ES-I3 (cell line): ENCODE results near the gene HEBP1.

Experiments
- H3K36me3 ChIP-seq: 2 replicates; pipeline ENCODE4 v1.6.1; 2013; ENCODE audit warnings: mild to moderate bottlenecking, low read length, control low read depth, moderate library complexity; ENCODE audit not compliant: insufficient read depth
- H3K4me1 ChIP-seq: 2 replicates; pipeline ENCODE4 v1.6.1; 2013; ENCODE audit warnings: mild to moderate bottlenecking, control low read depth, low read length; ENCODE audit not compliant: insufficient read depth
- H3K9ac ChIP-seq: 2 replicates; pipeline ENCODE4 v1.6.1; 2013; ENCODE audit warnings: low read depth, mild to moderate bottlenecking, low read length, moderate library complexity
- H3K9me3 ChIP-seq: 2 replicates; pipeline ENCODE4 v1.6.1; 2013; ENCODE audit warnings: mild to moderate bottlenecking, low read length, moderate library complexity; ENCODE audit not compliant: control insufficient read depth, insufficient read depth

The HEBP1 gene

DNA sequence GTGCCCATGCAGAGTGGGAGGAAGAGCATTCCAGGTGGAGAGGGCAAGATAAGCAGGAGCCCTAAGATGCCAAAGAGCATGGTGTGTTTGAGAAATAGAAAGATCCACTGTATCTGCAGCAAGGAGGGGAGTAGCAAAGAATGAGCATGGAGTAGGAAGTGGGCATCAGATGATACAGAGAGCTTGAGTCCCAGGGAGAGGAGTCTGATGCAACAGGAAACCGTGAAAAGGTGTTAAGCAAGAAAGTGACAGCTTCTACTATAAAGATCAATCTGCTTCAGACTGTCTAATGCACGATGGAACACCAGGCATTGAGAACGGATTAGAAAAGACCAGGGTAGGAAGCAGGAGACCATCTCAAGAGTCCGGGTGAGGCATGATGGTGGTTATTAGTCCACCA, 35.8 kb downstream of the HEBP1 start:
- Histone ChIP-seq H3K4me1 (no peaks in the 10 kb centered on the region), H3K9ac (no peak overlapping the region), H3K9me3 (0 out of 2 replicates have a peak, but pooled peaks cover 3% of the 10 kb centered on the region), H3K36me3 (no peaks in the 10 kb centered on the region)

DNA sequence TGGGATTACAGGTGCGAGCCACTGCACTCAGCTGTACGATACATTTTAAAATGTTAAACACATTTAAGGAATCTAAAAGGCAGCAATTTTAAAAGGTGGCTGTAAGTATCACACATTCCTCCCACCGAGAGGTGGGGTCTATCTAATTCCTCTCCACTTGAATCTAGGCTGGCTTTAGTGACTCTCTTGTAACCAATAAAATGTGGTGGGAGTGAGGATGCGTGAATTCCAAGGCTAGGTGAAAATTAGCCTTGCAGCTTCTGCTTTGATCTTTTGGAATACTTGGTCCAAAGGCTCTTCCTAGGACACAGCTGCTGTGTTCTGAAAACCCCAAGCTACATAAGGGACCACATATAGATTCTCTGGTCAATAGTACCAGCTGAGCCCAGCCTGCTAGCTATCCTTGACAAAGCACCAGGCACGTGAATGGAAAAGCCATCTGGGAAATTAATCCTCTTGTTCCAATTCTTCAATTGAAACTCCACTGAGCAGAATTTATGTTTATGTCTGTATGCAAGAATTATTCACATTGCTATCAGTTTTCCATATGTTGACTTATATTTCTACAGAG, 39.3 kb downstream of the HEBP1 start:
- Histone ChIP-seq H3K9ac (no peak overlapping the region), H3K9me3 (0 out of 2 replicates have a peak, but pooled peaks cover 3% of the 10 kb centered on the region), H3K36me3 (no peaks in the 10 kb centered on the region), H3K4me1 (no peaks in the 10 kb centered on the region)

DNA sequence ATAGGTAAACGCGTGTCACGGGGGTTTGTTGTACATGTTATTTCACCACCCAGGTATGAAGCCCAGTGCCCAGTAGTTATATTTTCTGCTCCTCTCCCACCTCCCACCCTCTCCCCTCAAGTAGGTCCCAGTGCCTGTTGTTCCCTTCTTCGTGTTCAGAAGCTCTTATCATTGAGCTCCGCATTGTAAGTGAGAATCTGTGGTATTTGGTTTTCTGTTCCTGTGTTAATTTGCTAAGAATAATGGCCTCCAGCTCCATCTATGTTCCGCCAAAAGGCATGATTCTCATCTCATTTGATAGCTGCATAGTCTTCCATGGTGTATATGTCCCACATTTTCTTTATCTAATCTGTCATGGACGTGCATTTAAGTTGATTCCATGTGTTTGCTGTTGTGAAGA, 41.2 kb downstream of the HEBP1 start:
- no peaks in the 10 kb centered on the region for H3K36me3 ChIP-seq
- H3K9me3 ChIP-seq, result no peaks in the 10 kb centered on the region
- no peak overlapping the region for H3K9ac ChIP-seq
- H3K4me1 ChIP-seq, result no peaks in the 10 kb centered on the region

DNA sequence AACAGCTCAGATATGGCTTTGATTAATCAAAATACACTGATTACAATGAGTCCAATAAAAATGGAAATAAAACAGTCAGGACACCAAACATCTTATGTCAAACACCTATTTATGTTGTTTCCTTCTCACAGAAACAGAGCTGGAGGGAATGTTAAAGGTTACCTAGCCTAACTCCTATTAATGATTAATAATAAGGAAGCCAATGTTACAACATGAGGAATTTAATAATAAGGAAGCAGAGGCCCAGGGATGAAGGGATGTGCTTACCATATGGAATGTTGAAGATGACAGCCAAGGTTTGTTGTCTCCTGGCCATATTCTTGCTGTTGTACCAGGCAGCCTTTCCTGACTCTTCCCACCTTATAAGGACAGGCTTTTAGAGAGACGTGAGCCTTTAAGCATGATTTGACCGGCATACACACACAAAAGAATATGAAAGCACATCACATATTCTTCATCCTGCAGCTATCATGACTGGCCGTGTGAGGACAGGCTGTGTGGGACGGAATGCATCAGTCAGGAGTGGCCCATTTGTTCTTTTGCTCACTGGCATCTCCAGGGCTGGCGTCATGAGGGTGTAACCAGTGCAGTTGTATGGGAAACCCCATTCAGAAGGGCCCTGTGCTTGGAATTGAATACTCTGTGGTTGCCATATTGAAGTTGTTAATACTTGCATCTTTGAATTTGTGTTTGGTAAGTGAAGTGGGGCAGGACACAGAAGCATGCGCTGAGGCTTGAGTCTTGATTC, 45.0 kb downstream of the HEBP1 start:
- Histone ChIP-seq H3K36me3 (no peaks in the 10 kb centered on the region), H3K9ac (no peak overlapping the region), H3K4me1 (no peaks in the 10 kb centered on the region), H3K9me3 (no peaks in the 10 kb centered on the region)

DNA sequence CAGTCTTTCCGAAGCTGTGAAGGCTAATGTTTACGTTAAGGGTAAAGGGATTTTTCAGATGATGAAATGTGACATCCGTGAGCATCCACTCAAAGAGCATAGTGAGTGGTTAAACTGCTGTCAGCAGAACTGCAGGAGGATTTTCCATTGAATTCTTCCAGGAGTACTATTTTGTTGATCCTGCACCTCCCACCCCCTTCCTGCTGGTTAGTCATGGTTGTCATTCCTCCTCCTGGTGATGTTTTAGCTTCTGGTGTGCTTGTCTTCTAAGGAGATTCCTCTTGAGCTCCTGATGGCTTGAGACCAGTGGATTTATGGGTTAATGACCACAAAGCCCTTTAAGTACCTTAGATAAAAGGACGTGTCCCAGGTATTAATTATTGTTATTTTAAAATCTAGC, 45.7 kb downstream of the HEBP1 start:
- Histone ChIP-seq H3K9ac (no peak overlapping the region), H3K36me3 (no peaks in the 10 kb centered on the region), H3K4me1 (no peaks in the 10 kb centered on the region), H3K9me3 (no peaks in the 10 kb centered on the region)

DNA sequence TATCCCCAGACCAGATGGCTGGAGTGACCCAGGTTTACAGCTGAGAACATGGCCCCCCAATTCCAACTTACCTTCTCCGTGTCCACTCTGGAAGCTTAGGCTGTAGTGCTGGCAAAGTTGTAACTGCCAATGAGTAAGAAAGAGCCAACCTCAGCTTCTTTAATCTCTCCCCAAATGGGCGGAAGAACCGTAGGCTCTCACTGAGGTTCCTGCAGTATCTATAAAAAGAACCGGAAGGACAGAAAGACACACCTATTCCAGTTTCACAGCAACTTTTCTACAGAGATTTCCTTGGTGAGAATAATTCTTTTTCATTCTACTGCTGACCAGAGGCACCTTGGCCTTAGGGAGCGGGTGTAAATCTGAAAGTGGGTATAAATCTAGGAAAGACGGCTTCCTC, 48.0 kb downstream of the HEBP1 start, which contains the start of gene GPRC5D:
Gene GPRC5D, minus strand, starts transcription at position 135 of the 400 bp plus-strand sequence. CDS start 1,786 bp downstream, outside the sequence.
- no peaks in the 10 kb centered on the region for H3K9me3 ChIP-seq
- H3K9ac ChIP-seq, result no peak within 1 kb of the TSS
- H3K4me1 ChIP-seq, result no peaks in the 10 kb centered on the region
- no peaks in the 10 kb centered on the region for H3K36me3 ChIP-seq

DNA sequence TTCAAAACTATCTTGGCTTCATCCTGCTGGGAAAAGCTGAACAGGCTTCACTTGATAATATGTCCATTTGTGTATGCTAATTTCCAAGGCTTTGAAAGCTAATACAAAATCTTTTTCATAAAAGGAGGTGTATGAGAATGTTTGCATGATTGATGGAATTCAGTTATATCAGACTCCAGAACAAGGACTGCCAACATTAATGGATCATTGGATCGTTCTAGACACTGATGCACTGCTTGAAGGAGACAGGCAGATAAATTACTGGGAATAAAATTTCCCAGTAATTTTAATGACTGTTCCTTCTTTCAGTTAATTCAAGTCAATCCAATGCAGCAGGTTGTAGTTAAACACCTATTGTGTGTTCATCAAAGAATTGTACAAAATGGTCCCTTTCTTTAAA, 48.6 kb downstream of the HEBP1 start:
- Histone ChIP-seq H3K9me3 (no peaks in the 10 kb centered on the region), H3K36me3 (no peaks in the 10 kb centered on the region), H3K4me1 (no peaks in the 10 kb centered on the region), H3K9ac (no peak overlapping the region)

DNA sequence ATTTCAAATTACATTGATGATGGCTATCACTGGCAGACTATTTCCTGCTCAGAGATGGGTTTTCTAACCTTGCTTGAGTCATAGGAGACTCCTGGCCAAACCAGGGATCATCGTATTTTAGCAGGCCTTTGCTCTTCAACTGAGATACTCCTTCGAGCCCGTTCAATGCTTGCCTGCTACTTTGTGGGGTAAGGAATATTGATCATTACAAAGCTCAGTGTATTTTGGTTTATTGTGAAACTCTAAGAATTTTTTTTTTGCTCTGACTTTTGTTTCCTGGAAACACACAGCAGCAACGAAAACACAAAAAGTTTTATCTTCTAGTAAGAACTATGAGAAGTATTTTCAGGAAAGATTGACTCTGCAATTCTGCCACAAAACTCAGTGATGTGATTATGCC, 52.2 kb downstream of the HEBP1 start:
- Histone ChIP-seq H3K4me1 (no peaks in the 10 kb centered on the region), H3K36me3 (no peaks in the 10 kb centered on the region; the same call in 1 of the 2 replicates), H3K9ac (no peak overlapping the region), H3K9me3 (no peaks in the 10 kb centered on the region)

DNA sequence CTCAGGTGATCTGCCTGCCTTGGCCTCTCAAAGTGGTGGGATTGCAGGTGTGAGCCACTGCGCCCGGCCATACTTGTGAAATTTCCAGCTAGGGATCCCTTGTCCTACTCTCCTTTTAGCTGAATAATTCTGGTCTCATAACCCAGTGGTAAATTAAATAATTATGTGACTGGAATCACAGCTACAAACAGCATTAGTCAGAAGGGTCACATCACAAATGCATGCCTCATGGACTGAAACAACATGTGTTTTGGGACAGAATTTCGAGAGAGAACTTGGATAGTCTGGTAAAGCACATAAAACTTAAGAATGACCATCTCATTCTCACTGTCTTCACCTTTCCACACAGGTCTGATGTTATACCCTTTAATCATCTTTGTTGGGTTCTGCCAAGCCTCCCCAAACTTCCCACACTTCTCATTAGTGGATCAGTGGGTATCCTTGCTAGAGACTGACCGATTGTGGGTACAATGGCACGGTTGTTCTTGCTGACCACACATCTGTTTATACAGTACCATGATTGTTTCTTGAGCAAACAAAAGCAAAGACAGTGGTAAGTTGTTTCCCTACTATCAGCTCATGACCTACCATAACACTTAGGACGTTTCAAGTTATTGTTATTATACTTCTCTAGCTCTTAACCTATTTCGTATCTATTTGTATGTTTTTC, 53.2 kb downstream of the HEBP1 start:
- Histone ChIP-seq H3K9me3 (no peaks in the 10 kb centered on the region), H3K4me1 (no peaks in the 10 kb centered on the region), H3K36me3 (no peaks in the 10 kb centered on the region; the same call in 1 of the 2 replicates)

DNA sequence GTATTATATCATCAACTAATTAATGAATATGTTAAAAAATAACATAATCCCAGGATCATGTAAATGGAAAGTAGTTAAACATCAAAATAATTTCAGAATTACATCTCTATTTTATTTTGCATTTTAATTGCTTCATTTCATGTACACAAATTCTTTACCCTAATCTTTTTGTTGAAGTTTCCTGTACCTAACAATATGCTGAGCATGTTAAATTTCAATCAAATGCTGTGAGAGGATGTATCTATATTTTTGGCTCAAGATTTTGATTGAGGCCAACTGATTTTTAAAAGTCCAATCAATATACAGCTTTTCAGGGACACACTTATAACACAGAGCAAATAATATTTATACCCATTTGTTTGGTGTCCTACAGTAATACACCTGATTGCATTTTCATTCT, 54.5 kb downstream of the HEBP1 start:
- Histone ChIP-seq H3K36me3 (no peaks in the 10 kb centered on the region; the same call in 1 of the 2 replicates), H3K9ac (no peak overlapping the region), H3K9me3 (no peaks in the 10 kb centered on the region), H3K4me1 (no peaks in the 10 kb centered on the region)

More for the DNA sequence above, 53.2 kb downstream of the HEBP1 start:
- no peak overlapping the region for H3K9ac ChIP-seq

DNA sequence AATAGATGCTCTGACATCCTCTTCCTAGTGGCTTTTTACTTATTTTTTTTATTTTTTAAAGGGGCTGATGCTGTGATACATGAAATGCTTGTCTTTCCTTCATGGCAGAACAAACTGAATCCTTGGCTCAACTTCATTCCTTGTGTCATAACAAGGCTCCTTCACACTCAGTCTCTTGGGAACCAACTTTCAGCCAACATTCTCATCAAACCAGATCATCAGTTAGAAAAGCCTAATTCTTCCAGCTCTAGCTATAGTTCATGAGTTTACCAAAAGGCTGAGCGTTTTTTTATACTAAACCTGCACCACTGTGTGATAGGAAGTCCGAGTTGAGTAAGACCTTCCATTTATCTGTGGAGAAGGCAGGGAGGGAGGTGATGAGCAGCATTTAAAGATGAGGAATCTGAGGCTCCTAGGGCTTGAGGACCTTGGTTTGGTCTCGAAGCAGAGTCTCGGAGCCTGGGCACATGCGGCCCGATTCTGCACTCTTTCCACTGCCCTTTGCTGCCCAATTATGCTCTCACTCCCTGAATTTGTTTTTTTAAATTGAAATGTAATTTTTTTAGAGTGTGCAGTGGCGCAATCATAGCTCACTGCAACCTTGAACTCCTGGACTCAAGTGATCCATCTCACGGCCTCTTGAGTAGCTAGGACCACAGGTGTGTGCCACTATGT, 56.3 kb downstream of the HEBP1 start:
- no peaks in the 10 kb centered on the region for H3K9me3 ChIP-seq
- H3K4me1 ChIP-seq, result no peaks in the 10 kb centered on the region
- no peak overlapping the region for H3K9ac ChIP-seq
- no peaks in the 10 kb centered on the region; the same call in 1 of the 2 replicates for H3K36me3 ChIP-seq

DNA sequence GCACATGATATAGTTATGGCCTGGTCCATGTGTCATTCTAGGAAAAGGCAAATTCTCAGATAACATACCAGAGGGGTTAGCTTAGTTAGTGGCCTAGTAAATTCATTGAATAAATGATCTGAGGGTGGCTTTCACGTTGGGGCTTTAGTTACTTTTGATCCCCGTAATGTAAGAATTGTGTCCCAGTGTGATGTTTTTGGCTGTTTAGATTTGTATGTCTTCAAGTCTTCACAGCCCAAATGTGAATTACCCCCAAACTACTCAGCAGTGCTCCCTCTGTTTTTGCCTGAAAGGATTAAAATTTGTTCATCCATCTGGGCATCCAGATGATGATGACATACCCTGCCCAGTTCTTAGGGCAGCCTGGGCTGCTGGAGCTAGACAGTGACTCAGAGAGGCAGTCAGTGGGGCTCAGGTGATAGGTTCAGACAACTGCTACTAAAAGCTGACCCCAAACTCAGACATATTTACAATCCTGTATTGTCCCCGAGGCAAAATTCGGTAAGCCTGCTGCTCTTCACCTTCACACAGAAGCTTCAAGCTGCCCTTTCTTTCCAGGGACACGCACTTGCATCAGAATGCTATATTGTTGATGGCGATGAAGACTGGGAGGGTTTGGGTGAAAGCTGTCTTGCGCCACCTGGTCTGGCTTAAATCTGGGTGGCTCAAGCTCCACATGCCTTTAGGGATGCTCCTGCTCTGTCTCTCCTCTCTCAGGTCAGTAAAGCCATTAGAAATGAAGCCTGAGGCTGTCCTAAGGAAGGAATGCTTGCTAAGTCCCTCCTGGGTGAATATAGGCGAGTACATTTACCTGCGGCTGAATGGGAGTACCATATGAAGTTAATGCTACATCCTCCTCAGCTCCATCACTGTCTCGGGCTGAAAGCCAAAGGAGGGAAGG, 58.4 kb downstream of the HEBP1 start:
- Histone ChIP-seq H3K9ac (no peak overlapping the region), H3K4me1 (no peaks in the 10 kb centered on the region), H3K9me3 (no peaks in the 10 kb centered on the region), H3K36me3 (no peaks in the 10 kb centered on the region; the same call in none of the 2 replicates)

DNA sequence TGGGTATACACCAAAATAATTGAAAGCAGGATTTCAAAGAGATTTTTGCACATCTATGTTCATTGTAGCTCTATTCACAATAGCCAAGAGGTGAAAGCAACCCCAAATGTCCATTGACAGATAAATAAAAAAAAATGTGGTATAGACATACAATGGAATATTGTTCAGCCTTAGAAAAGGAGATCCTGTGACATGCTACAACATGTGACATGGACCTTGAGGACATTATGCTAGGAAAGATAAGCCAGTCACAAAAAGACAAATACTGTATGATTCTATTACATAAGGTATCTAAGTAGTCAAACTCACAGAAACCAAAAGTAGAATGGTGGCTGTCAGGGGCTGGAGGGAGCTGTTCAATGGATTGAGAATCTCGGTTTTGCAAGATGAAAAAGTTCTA, 60.2 kb downstream of the HEBP1 start:
- H3K9ac ChIP-seq, result no peak overlapping the region
- no peaks in the 10 kb centered on the region for H3K9me3 ChIP-seq
- no peaks in the 10 kb centered on the region for H3K4me1 ChIP-seq
- H3K36me3 ChIP-seq, result no peaks in the 10 kb centered on the region; the same call in none of the 2 replicates
